Mesenteric fat pad (tissue), 1 donor: ENCODE results near the gene RAD23A. TPM values are rescaled to one million over a fixed set of nuclear protein-coding genes. Genes with fewer than 3 reads are reported as not detected.
A peak's percentile ranks its signal among the peaks of the same experiment; 100 is the strongest.
"Not testable (repeated sequence)": the region's sequence is repeated elsewhere in the genome, so short reads cannot be mapped to it uniquely, and the experiment has no call there.

Source experiments
- DNase-seq: peaks from one replicate; pipeline ENCODE4 v3.0.0-alpha.2; 2020; ENCODE audit warnings: low spot score
- long read RNA-seq: library from polyadenylated mRNA; unstranded; transcript quantifications from one replicate; pipeline ENCODE4 v2.0.0, GENCODE V29; 2020
- total RNA-seq: library from RNA; stranded (reverse); fragmentation: NEBNext Ultra II Directional; extraction: Animal tissue kit (Norgen Biotek cat#: 25700); gene quantifications from one replicate; pipeline ENCODE4 v1.2.1, GENCODE V29; 2021
- donor health status: DM: yes; HTN: yes; CAD: no.

RAD23A gene
- total RNA-seq, result 143 TPM
- long read RNA-seq, transcript RAD23A-207 (2 exons, 545 nt), result minor isoform, 5 of 324 reads
- long read RNA-seq, transcript RAD23A-201 (9 exons, 1,736 nt), result minor isoform, 97 of 324 reads
- long read RNA-seq, transcript RAD23A-203 (9 exons, 1,746 nt), result major isoform, 145 of 324 reads
- long read RNA-seq, partial matches to known transcripts, result 33 of 324 reads
- long read RNA-seq, other reads (novel, unspliced or antisense), result 43 of 324 reads

DNA sequence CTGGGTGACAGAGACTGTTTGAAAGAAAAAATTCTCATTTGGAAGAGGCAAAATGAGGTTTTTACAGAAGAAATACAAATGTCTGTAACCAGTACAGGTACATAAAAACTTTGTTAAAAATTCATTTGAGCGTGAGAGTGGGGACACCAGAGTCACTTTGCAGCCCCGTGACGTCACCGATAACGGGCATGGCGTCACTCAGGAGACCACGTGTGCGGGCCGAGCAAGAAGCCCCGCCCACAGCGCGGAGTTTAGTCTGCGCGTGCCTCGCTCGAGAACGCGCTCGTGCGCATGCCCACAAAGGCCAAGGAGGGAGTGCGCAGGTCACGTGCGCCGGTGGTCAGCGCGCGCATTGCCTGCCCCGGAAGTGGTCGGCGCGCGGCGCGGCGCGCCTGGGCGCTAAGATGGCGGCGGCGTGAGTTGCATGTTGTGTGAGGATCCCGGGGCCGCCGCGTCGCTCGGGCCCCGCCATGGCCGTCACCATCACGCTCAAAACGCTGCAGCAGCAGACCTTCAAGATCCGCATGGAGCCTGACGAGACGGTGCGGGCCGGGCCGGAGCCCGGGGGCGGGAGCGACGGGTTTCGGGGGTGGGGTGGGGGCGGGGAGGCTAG is at the start of gene RAD23A:
RAD23A (plus strand) TSS at position 384 of the 613 bp plus-strand sequence; CDS start at position 471, 87 bp downstream.
- peak; percentile 100 for DNase-seq

DNA sequence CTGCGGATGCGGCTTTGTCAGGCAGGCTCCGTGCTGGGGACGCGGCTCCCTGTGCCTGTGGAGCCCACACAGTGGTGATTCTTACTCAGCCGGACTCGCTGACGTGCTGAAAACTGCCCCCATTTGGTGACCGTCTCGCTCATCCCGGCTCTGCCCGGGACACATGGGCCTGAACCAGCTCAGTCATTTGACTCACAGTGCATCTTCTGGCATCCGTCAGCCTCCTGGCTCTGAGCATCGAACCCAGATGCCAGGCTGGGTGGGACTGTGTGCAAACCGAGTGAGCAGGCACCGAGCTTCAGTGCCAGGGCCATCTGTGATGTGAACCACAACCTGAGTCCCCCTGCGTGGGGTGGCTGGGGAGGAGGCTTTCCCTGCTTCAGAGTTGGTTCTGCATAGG is 49.2 kb upstream of the RAD23A start:
- DNase-seq, result no peak

GRCh38 chr19:12899891-12900518 is 45.7 kb upstream of the RAD23A start:
- DNase-seq, result no peak

- no peak for DNase-seq
Measured at GRCh38 chr19:12907166-12907565, 38.5 kb upstream of the RAD23A start.

DNA sequence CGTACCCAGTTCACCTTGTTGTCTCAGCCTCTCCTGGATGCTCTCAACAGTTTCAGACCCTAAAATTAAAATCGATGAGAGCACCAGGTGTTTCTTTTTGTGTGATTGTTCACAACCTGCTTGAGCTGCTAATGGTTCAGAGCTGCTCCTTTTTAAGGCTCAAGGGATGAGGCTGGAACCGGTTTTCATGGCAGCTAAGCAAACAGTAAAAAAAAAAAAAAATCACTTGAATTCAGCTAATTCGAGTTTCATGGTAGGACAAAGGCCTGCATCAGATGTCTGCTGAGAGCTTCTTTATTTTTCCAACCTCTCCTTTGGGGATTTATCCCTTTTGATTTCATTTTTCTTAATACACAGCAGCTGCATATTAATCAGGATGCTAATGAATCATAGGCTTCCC is 33.1 kb upstream of the RAD23A start:
- no peak for DNase-seq

GRCh38 chr19:12913011-12913561 is 32.6 kb upstream of the RAD23A start:
- no peak for DNase-seq

DNA sequence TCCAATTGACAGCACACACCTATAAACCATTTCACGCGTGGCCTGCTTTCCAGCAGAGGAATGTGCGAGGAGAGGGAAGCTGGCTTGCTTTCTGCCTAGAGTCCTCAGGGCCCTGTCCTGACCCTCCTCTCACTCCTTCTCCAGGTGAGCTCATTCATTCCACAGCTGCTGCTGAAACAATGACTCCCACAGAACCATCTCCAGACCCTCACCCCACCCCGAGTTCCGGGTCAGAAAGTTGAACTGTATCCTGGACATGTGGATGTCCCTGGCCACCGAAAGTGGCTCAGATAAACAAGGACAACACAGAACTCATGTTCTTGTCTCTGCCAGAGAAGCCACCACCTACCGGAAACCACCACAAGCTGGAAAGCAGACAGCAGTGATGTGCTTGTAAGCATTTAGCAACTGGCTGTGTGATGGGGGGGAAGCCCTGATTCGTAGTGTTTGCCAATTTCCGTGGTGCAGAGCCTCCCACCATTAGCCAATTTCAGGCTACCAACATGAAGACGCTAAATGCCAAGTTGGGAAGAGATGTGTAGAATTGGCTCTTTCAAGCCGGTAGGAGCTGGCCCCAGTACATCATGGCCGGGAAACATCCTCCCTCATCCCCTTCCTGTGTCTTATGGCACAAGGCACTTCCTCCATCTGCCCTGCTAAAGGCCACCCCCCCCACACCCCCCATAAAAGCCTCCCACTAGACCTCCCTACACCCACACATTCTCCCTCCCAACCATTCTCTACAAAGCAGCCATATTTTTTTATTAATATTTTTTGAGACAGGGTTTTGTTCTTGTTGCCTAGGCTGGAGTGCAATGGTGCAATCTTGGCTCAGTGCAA is 31.6 kb upstream of the RAD23A start:
- no peak for DNase-seq

- DNase-seq, result not testable (repeated sequence)
Measured at GRCh38 chr19:12915860-12916259, 29.8 kb upstream of the RAD23A start.

GRCh38 chr19:12918253-12918652 is 27.4 kb upstream of the RAD23A start:
- DNase-seq, result no peak

- DNase-seq, result no peak
Measured at GRCh38 chr19:12921047-12921446, 24.6 kb upstream of the RAD23A start.

DNA sequence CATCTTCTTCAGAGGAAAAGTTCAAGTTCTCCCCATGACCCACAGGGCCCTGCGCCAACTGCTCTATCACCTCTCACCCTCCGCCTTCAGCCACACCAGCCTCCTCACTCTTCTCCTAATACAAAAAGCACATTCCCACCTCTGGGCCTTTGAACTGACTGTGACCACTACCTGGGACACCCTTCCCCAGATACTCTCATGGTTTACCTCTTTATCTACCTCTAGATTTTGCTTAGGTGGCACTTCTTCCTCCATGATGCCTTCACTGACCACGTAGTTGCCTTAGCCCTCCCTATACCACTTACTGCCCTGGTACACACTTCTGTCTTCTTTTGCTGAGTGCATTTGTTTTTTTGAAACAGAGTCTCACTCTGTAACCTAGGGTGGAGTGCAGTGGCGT is 22.7 kb upstream of the RAD23A start:
- no peak for DNase-seq

- no peak for DNase-seq
Measured at GRCh38 chr19:12924621-12925310, 20.9 kb upstream of the RAD23A start.

DNA sequence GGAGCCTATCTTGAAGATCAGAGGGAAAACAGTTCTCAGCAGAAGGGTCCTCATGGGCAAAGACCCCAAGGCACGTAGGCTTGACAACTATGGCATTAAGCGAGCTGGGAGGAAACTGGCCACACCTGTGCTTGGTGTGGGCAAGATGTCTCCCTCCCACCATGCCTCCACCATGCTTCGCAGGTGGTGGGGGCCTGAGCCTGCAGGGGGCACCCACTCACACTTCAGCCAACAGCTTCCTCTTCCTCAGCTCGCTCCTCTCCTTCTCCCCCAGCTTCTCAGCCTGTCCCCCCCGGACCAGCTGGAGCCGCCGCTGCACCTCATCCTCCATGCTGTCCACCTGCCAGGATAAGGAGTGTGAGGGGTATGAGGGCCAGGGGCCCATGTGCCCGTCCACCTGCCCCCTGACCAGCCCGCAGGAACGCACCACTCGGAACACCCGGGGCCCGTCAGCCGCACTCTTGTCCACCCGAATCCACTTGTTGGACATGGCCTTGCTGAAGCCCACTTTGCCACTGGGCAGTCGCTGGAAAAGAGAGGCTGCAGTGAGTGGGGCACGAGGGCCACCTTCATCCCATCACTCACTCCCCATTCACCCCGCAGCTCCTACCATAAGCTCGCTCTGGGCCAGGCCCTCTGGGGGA is 15.5 kb upstream of the RAD23A start:
- DNase-seq, result no peak

GRCh38 chr19:12932392-12933286 is 13.0 kb upstream of the RAD23A start:
- DNase-seq, result no peak

DNA sequence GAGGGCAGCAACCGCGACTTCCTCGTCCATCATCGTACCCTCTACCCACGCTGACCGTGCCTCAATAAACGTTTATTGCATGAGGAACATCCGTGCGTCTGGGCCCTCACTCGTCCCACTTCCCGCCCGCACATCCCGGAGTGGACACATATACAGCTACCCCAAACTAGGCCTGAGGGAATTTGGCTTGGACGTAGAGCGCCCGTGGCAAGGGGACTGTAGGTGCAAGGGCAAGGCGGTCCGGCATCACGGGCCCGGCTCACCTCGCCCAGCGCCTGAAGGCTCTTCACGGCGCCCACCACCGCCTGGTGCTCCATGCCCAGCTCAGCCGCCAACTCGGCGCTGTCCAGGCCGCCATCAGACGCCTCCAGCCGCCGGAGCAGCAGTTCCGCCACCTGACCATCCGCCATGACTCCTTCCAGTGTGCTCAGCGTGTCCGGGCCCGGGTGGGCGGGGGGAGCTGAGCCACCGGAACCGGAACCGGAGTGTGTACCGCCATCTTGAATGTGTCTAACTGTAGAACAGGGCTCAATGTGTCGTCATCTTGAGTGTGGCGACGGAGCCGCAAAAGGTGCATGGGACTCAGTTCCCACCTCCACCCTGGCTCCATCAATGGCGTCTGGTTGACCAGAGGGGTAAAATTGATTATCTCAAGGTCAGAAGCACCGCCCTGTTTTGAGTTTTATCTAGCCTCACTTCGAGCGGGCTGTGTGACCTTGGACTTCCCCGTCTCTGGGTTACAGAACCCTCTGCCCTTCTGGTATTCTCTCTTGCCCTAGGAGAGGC is 12.2 kb upstream of the RAD23A start, which contains the start of gene FARSA:
FARSA (minus strand) TSS at position 425 of the 786 bp plus-strand sequence; CDS start at position 410, 15 bp downstream.
- DNase-seq, result peak; percentile 96

GRCh38 chr19:12935071-12935470 is 10.6 kb upstream of the RAD23A start:
- no peak for DNase-seq

DNA sequence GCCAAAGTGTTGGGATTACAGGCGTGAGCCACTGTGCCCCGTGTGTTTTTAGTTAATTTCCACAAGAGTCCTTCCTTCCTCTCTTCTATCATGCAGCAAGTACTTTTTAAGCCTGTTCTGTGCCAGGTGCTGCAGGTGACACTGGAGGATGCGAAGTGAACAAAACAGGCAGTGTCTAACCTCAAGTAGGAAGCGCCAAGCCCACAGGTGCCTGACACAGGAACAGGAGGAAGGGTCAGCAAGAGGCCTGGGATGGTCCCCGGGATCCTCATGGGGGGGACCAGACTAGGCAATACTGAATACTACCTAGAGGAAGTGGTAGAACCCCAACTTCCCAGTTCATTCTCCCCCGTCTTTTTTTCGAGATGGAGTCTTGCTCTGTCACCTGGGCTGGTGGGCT is 9.1 kb upstream of the RAD23A start:
- DNase-seq, result no peak
